ENCODE measurements around the gene TBC1D2B.
"Not testable (repeated sequence)": the region's sequence is repeated elsewhere in the genome, so short reads cannot be mapped to it uniquely, and the experiment has no call there.

DNA sequence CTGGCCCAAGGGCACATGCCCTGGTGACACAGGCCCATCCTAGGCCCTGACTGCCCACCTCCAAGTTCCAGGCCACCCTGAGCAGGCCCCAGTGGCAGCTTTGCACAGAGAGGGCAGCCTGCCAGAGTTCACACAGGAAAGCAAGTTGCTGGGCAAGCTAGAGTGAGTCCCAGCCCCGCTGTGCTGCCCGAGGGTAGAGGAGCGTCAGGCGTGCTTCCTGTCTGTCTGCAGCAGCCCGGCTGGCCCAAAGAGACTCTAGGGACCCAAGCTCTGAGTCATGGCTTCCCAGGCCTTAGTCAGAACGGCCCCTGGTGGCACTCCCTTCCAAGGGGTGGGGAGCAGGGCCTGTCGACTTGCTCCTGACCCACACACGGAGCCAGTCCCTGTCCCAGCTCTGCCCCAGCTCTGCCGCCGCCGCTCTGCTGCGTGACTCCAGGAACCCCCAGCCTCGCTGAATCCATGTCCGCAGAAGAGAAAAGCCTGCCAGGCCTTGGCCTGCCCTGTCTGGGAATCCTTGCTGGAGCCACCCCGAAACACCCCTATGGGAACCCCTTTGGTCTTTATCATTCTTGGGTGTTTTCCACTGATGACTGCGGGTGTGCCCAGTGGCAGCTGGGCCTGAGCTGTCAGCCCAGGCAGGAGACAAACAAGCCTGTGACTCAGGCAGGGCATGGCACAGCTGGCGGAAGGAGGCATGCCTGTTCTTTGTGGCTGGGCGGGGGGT is 83.4 kb downstream of the TBC1D2B start:
- not testable (repeated sequence) for TF ChIP-seq POLR2AphosphoS5 (IDR thresholded peaks at IDR 0.05)
- TF ChIP-seq, protein P1, sequence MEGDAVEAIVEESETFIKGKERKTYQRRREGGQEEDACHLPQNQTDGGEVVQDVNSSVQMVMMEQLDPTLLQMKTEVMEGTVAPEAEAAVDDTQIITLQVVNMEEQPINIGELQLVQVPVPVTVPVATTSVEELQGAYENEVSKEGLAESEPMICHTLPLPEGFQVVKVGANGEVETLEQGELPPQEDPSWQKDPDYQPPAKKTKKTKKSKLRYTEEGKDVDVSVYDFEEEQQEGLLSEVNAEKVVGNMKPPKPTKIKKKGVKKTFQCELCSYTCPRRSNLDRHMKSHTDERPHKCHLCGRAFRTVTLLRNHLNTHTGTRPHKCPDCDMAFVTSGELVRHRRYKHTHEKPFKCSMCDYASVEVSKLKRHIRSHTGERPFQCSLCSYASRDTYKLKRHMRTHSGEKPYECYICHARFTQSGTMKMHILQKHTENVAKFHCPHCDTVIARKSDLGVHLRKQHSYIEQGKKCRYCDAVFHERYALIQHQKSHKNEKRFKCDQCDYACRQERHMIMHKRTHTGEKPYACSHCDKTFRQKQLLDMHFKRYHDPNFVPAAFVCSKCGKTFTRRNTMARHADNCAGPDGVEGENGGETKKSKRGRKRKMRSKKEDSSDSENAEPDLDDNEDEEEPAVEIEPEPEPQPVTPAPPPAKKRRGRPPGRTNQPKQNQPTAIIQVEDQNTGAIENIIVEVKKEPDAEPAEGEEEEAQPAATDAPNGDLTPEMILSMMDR (IDR thresholded peaks at IDR 0.05; ENCODE audit: poor library complexity, severe bottlenecking) = not testable (repeated sequence)

All from neural cell (in vitro differentiated cells).